Liver (tissue), 9 donors: ENCODE measurements around the gene SFXN5. TPM values are rescaled to one million over a fixed set of nuclear protein-coding genes. Genes with fewer than 3 reads are reported as not detected.

Experiments
- DNase-seq: peaks from one replicate; pipeline ENCODE4 v3.0.0-alpha.2; 2017; ENCODE audit warnings: low spot score
- H3K27ac ChIP-seq, 2 donors: one replicate each; pipeline ENCODE4 v1.7.0; 2013; ENCODE audit warnings: inconsistent platforms in 2 of 2, low read length in 2 of 2, control low read depth in 1 of 2, low read depth in 1 of 2, mild to moderate bottlenecking in 1 of 2
- H3K27me3 ChIP-seq, 4 donors: one replicate each; pipeline versions ENCODE4 v1.6.1 to v1.7.0; 2013; ENCODE audit warnings: low read length in 3 of 4, inconsistent platforms in 1 of 4, mild to moderate bottlenecking in 1 of 4, moderate library complexity in 1 of 4; ENCODE audit not compliant: control insufficient read depth in 4 of 4, insufficient read depth in 4 of 4
- H3K36me3 ChIP-seq, 4 donors: one replicate each; pipeline versions ENCODE4 v1.6.1 to v1.7.0; 2013; ENCODE audit warnings: low read length in 3 of 4, mild to moderate bottlenecking in 3 of 4, low read depth in 1 of 4, moderate library complexity in 1 of 4; ENCODE audit not compliant: control insufficient read depth in 4 of 4, insufficient read depth in 3 of 4
- H3K4me1 ChIP-seq, 4 donors: one replicate each; pipeline versions ENCODE4 v1.6.1 to v1.7.0; 2013; ENCODE audit warnings: low read length in 3 of 4, mild to moderate bottlenecking in 3 of 4, moderate library complexity in 1 of 4; ENCODE audit not compliant: control insufficient read depth in 4 of 4, insufficient read depth in 4 of 4
- H3K4me3 ChIP-seq, 3 donors: one replicate each; pipeline versions ENCODE4 v1.6.1 to v1.7.0; 2013; ENCODE audit warnings: low read length in 3 of 3, control low read depth in 1 of 3, low read depth in 1 of 3, mild to moderate bottlenecking in 1 of 3
- H3K9ac ChIP-seq, 2 donors: one replicate each; pipeline ENCODE4 v1.7.0; 2013; ENCODE audit warnings: low read length in 2 of 2, mild to moderate bottlenecking in 2 of 2, moderate library complexity in 2 of 2, control low read depth in 1 of 2, low read depth in 1 of 2
- H3K9me3 ChIP-seq, 4 donors: one replicate each; pipeline versions ENCODE4 v1.6.1 to v1.7.0; 2013; ENCODE audit warnings: low read length in 3 of 4; ENCODE audit not compliant: control insufficient read depth in 4 of 4
- ATF3 ChIP-seq: IDR thresholded peaks from 2 replicates; pipeline ENCODE4 v1.6.1; 2016; ENCODE audit warnings: antibody characterized with exemption
- CTCF ChIP-seq: fragments of 150-350 bp; IDR thresholded peaks from 2 replicates; pipeline ENCODE4 v1.5.1; 2017; ENCODE audit warnings: improper control_type of control experiment, low read depth, low read length; ENCODE audit not compliant: missing input control
- EGR1 ChIP-seq, 2 donors: IDR thresholded peaks; 2 replicates each; pipeline ENCODE4 v1.6.1; 2016 to 2018; ENCODE audit warnings: antibody characterized with exemption in 2 of 2, low read depth in 2 of 2
- FOXA1 ChIP-seq: IDR thresholded peaks from 2 replicates; pipeline ENCODE4 v1.6.1; 2016; ENCODE audit warnings: antibody characterized with exemption
- FOXA2 ChIP-seq: IDR thresholded peaks from 2 replicates; pipeline ENCODE4 v1.6.1; 2016; ENCODE audit warnings: antibody characterized with exemption
- GABPA ChIP-seq, 2 donors: IDR thresholded peaks in 1 of 2; conservative IDR thresholded peaks in 1 of 2; 2 replicates each; pipeline ENCODE4 v1.6.1; 2016; ENCODE audit warnings: antibody characterized with exemption in 2 of 2, mild to moderate bottlenecking in 1 of 2, moderate library complexity in 1 of 2
- HNF4A ChIP-seq, 2 donors: conservative IDR thresholded peaks; 2 replicates each; pipeline ENCODE4 v1.6.1; 2016; ENCODE audit warnings: antibody characterized with exemption in 2 of 2, mild to moderate bottlenecking in 2 of 2
- HNF4G ChIP-seq: IDR thresholded peaks from 2 replicates; pipeline ENCODE4 v1.6.1; 2016; ENCODE audit warnings: antibody characterized with exemption
- NR2F2 ChIP-seq: IDR thresholded peaks from 2 replicates; pipeline ENCODE4 v1.6.1; 2016; ENCODE audit warnings: antibody characterized with exemption
- RAD21 ChIP-seq, 2 donors: IDR thresholded peaks; 2 replicates each; pipeline ENCODE4 v1.6.1; 2016; ENCODE audit warnings: antibody characterized with exemption in 2 of 2, mild to moderate bottlenecking in 2 of 2
- RXRA ChIP-seq, 2 donors: IDR thresholded peaks; 2 replicates each; pipeline ENCODE4 v1.6.1; 2017 to 2018; ENCODE audit warnings: antibody characterized with exemption in 2 of 2, mild to moderate bottlenecking in 1 of 2
- SP1 ChIP-seq: IDR thresholded peaks from 2 replicates; pipeline ENCODE4 v1.6.1; 2018; ENCODE audit warnings: antibody characterized with exemption, mild to moderate bottlenecking
- TAF1 ChIP-seq: conservative IDR thresholded peaks from 2 replicates; pipeline ENCODE4 v1.6.1; 2016; ENCODE audit warnings: antibody characterized with exemption, mild to moderate bottlenecking
- ZBTB33 ChIP-seq: IDR thresholded peaks from 2 replicates; pipeline ENCODE4 v1.6.1; 2016; ENCODE audit warnings: antibody characterized with exemption
- WGBS: extraction: QIAGEN DNeasy Blood & Tissue Kit; methylation state at CpG from one replicate; pipeline ENCODE4 v1.1.7; 2013; 5-methylcytosine and 5-hydroxymethylcytosine counted together
- polyA plus RNA-seq, 2 donors: library from polyadenylated mRNA; stranded (reverse) in 1 of 2; unstranded in 1 of 2; fragments of 200-250 nt in 1 of 2; fragments of >200 nt in 1 of 2; fragmentation: Nextera tagmentation in 1 of 2; extraction: Ambion mirVana in 1 of 2; gene quantifications; one replicate each; pipeline versions ENCODE4 v1.2.1 to v1.2.3, GENCODE V29; 2013 to 2015
- total RNA-seq, 2 donors: library from RNA; depleted of rRNA; stranded (reverse); fragments of >200 nt; gene quantifications; one replicate each; pipeline ENCODE4 v1.2.3, GENCODE V29; 2014
- TF ChIP-seq, protein P1 (sequence below): IDR thresholded peaks from 2 replicates; pipeline ENCODE4 v1.6.1; 2016; ENCODE audit warnings: antibody characterized with exemption, mild to moderate bottlenecking
- TF ChIP-seq, protein P2 (sequence below): IDR thresholded peaks from 2 replicates; pipeline ENCODE4 v1.6.1; 2016; ENCODE audit warnings: antibody characterized with exemption
- donor health status: healthy.
- donor health status: healthy.
- donor health status: healthy.
- donor health status: healthy.
- donor health status: healthy.

SFXN5 gene
- total and polyA plus RNA-seq, 4 donors: 23.3 to 58.2 (median 29.5) TPM

DNA sequence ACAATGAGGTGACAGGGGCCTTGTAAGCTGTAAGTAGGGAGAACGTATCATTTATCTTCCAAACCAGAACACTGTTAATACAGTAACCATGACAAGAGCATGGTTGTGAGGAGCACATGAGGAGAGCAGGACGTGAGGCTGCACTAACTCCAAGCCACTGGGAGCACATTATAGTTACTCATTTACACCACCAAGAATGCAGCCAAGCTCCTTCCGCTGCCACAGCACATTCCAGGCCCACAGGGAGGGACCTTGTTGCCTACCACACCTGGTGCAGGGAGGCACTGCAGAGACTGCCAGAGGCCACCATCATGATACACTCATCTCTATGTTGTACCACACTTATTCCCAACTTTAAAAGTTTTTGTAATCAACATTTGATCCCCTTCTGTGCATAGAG lies 13.5 kb upstream of the SFXN5 start:
- TF ChIP-seq CTCF (no peak), HNF4A (conservative IDR thresholded peaks at IDR 0.05) (no peak), FOXA2 (no peak), GABPA (IDR thresholded peaks at IDR 0.05 in 1 of 2, conservative IDR thresholded peaks at IDR 0.05 in 1 of 2) (no peak), EGR1 (IDR thresholded peaks at IDR 0.05; ENCODE audit: low read depth in 2 of 2) (no peak), HNF4G (no peak), ZBTB33 (no peak), ATF3 (no peak), NR2F2 (no peak), RAD21 (IDR thresholded peaks at IDR 0.05) (no peak), SP1 (no peak), FOXA1 (no peak), TAF1 (no peak), RXRA (IDR thresholded peaks at IDR 0.05) (no peak)
- TF ChIP-seq, protein P1, sequence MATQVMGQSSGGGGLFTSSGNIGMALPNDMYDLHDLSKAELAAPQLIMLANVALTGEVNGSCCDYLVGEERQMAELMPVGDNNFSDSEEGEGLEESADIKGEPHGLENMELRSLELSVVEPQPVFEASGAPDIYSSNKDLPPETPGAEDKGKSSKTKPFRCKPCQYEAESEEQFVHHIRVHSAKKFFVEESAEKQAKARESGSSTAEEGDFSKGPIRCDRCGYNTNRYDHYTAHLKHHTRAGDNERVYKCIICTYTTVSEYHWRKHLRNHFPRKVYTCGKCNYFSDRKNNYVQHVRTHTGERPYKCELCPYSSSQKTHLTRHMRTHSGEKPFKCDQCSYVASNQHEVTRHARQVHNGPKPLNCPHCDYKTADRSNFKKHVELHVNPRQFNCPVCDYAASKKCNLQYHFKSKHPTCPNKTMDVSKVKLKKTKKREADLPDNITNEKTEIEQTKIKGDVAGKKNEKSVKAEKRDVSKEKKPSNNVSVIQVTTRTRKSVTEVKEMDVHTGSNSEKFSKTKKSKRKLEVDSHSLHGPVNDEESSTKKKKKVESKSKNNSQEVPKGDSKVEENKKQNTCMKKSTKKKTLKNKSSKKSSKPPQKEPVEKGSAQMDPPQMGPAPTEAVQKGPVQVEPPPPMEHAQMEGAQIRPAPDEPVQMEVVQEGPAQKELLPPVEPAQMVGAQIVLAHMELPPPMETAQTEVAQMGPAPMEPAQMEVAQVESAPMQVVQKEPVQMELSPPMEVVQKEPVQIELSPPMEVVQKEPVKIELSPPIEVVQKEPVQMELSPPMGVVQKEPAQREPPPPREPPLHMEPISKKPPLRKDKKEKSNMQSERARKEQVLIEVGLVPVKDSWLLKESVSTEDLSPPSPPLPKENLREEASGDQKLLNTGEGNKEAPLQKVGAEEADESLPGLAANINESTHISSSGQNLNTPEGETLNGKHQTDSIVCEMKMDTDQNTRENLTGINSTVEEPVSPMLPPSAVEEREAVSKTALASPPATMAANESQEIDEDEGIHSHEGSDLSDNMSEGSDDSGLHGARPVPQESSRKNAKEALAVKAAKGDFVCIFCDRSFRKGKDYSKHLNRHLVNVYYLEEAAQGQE: no peak
- TF ChIP-seq, protein P2, sequence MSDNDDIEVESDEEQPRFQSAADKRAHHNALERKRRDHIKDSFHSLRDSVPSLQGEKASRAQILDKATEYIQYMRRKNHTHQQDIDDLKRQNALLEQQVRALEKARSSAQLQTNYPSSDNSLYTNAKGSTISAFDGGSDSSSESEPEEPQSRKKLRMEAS: no peak
- Histone ChIP-seq H3K27ac (no peak overlapping the region), H3K4me1 (peaks cover 0 to 7% (median 2%) of the 10 kb centered on the region in 4 donors), H3K36me3 (peaks cover 0 to 6% (median under 1%) of the 10 kb centered on the region in 4 donors), H3K9me3 (no peaks in the 10 kb centered on the region), H3K4me3 (no peak overlapping the region), H3K9ac (no peak overlapping the region), H3K27me3 (no peaks in the 10 kb centered on the region)
- DNase-seq: no peak
- WGBS: 77% methylated on average over 3 of the region's 3 CpGs
